A549 treated with Mapracorat at 1 μM for 4 hours (cell line): ENCODE data around the gene INPP5D. TPM values are rescaled to one million over a fixed set of nuclear protein-coding genes. Genes with fewer than 3 reads are reported as not detected.

Source experiments
- total RNA-seq: library from RNA; stranded (reverse); fragments of 200-300 nt; extraction: Qiagen RNA extraction; gene quantifications from 5 replicates; pipeline ENCODE4 v1.2.3, GENCODE V29; 2022

Gene INPP5D
- total RNA-seq, result 0.29 to 0.71 TPM (median 0.45 TPM) in 5 replicates

DNA sequence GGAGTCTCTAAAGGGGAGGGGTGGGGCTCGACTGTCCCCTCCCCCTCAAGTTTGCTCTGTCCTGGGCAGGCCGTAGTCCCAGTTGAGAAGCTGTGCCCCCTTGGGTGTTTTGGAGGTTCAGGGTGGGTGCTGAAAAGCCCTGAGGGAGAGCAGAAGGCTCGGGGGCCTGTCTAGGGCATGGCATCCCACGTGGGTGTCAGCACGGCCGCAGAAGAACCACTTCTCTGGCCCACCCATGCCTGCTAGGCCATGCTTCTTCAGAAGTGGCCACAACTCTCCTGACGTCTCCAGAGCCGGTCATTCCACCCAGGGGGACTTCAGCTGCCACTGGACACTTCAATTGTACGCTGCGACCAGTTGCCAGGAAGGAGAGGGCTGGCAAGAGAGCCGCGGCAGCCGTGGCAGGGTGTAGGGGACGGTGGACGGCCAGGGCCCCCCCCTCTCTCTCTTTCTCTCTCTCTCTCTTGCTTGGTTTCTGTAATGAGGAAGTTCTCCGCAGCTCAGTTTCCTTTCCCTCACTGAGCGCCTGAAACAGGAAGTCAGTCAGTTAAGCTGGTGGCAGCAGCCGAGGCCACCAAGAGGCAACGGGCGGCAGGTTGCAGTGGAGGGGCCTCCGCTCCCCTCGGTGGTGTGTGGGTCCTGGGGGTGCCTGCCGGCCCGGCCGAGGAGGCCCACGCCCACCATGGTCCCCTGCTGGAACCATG lies at the start of gene INPP5D:
INPP5D (plus strand) TSS at position 546 of the 704 bp plus-strand sequence; CDS start at position 683, 137 bp downstream.

DNA sequence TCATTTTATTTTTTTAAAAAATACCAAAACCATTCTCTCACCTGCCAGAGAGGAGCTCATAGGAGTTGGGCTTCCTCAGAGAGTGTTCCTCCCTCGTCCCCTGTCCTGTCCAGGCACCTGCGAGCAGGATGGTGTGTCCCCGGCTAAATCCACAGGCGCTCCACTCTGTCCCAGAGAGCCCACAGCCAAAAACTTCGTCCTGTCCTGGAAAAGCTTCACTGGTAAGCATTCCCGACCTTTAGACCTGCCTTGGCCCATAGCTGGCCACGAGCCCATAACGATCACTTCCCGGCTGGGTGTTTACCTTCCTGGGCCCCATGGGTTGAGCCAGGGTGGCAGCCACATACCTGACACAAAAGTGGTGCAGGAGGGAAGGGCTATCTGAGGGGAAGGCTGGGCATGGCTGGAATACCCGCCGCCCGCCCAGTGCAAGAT lies 47.1 kb upstream of the INPP5D start, which contains the start of gene NGEF:
NGEF (minus strand) TSS at position 230 of the 435 bp plus-strand sequence. CDS start 38,366 bp downstream, outside the sequence.

DNA sequence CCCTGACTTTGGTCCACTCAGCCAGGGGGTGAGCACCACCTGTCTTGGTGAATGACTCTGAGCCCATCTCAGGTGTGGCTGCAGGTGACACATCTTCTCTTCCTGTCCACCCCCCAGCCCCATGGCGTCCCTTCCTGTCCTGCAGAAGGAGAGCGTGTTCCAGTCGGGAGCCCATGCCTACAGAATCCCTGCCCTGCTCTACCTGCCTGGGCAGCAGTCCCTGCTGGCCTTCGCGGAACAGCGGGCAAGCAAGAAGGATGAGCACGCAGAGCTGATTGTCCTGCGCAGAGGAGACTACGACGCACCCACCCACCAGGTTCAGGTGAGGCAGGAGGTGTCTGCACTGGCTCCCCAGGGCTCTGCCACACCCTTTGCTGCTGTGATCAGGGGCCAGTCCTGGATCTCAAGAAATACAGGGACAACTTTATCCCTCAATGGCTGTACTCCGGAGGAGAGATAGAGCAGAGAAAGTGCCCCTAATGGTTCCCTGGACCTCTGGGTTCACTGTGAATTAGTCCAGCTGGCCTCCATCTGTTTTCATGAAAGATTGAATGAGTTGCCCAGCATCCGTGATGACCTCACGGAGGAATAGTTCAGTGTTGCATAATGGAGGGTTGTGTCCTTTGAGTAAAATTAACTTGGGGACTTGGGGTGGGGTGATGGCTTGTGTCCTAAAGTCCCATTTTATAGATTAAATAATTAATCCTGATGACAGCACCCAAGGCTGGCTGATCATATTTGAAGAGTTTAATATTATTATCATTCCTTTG lies 27.4 kb upstream of the INPP5D start, which contains the start of gene NEU2:
NEU2 (plus strand) TSS at position 122 of the 770 bp plus-strand sequence; CDS start at position 122, 0 bp downstream.

DNA sequence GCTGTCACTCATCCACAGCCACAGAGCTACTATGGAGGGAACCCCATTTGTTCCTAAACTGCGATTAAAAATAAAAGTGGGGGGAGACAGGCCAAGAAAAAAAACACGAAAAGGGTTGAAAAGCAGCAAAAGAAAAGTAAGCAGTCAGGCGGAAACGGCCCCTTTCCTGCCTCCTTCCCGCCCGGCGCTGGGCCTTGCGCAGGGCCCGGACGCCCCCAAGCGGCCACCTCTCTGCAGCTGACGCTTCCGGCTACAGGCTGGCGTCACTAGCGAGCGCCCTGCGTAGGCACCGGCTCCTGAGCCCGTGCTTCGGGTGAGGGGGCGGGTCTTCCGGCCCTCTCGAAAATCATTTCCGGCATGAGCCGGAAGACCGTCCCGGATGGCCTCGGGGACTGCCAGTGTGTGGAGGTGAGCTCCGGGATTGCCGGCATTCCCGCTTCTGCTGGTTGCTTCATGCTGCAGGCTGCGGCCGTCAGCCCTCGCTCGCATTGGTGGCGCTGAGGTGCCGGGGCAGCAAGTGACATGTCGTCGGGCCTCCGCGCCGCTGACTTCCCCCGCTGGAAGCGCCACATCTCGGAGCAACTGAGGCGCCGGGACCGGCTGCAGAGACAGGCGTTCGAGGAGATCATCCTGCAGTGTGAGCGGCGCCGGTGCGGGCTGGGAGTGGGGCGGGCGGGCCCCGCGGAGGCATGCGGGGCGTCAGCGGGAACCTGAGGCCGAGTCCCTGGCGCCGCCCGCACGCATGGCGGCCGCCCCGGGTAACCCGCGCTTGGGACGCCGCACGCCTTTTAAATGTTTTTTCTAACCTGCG lies 191.4 kb downstream of the INPP5D start, which contains the start of gene ATG16L1:
ATG16L1 (plus strand) TSS at position 368 of the 811 bp plus-strand sequence; CDS start at position 523, 155 bp downstream.

Other genes with a start within 250 kb of the INPP5D start
- gene SNORC, start 190.1 kb upstream of the INPP5D start, total RNA-seq, result 4.7 to 14.3 TPM (median 11.0 TPM) in 5 replicates
- gene NGEF, start 47.1 kb upstream of the INPP5D start, total RNA-seq, result 14.7 to 20.3 TPM (median 16.9 TPM) in 5 replicates
- not detected in 5 replicates for gene NEU2, start 27.7 kb upstream of the INPP5D start, total RNA-seq
- 39.5 to 44.8 TPM (median 41.1 TPM) in 5 replicates for gene ATG16L1, start 191.3 kb downstream of the INPP5D start, total RNA-seq
- gene SAG, start 247.5 kb downstream of the INPP5D start, total RNA-seq, result not detected in 5 replicates